ENCODE results near the gene LRRC18.

Gene LRRC18

GRCh38 chr10:48881937-48882336 is 57.7 kb downstream of the LRRC18 start:
- DNase-seq (ENCODE audit: low read depth in 2 of 2) = no peak

- DNase-seq (ENCODE audit: low read depth in 2 of 2) = no peak
Measured at GRCh38 chr10:48880016-48880705, 59.5 kb downstream of the LRRC18 start.

- no peak for DNase-seq (ENCODE audit: low read depth in 2 of 2)
Measured at GRCh38 chr10:48879451-48879850, 60.2 kb downstream of the LRRC18 start.

- no peak for DNase-seq (ENCODE audit: low read depth in 2 of 2)
Measured at GRCh38 chr10:48878091-48878490, 61.5 kb downstream of the LRRC18 start.

- DNase-seq (ENCODE audit: low read depth in 2 of 2) = no peak
Measured at GRCh38 chr10:48872234-48872633, 67.4 kb downstream of the LRRC18 start.

All from fibroblast of skin of left biceps (primary cell).